ENCODE results near the gene EXTL2. TPM values are rescaled to one million over a fixed set of nuclear protein-coding genes. Genes with fewer than 3 reads are reported as not detected.
"Not testable (repeated sequence)": the region's sequence is repeated elsewhere in the genome, so short reads cannot be mapped to it uniquely, and the experiment has no call there.

EXTL2 gene
- total RNA-seq, 3 donors from 2014 or later = 8.3 to 17.0 (median 15.4) TPM

DNA sequence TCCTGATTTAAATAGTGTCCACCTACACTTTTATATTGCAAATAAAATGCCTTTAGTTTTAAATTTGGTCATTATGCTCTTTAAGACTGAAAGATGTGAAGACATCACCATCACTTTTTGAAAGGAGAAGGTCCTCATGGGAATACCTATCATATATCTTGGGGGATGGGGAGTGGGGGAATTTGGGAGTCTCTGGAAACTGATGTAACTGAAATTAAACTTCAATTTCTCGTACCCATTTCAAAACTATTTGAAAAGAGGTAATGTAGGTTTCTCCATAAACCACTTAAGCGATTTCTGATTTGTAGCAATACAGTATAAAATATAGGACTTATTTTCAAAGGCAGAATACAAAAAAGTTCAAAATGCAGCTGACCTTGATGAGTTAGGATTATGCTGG, 924 bp downstream of the EXTL2 start:
- Histone ChIP-seq H3K4me3 (peak overlapping the region in 2 of 3 donors; percentile 85 to 86), H3K27ac (no peak overlapping the region), H3K9me3 (peaks cover 7 to 14% of the 10 kb centered on the region in 2 donors), H3K27me3 (no peaks in the 10 kb centered on the region), H3K36me3 (no peaks in the 10 kb centered on the region), H3K4me1 (peaks cover 0 to 8% of the 10 kb centered on the region in 2 donors)
- intact Hi-C loops (cut with DNase I; ENCODE audit: low total_unique reads) = no loop called here
- no peak for DNase-seq (ENCODE audit: low spot score in 2 of 2)
- TF ChIP-seq CTCF (IDR thresholded peaks at IDR 0.05) (no peak), POLR2A (IDR thresholded peaks at IDR 0.05) (no peak), POLR2AphosphoS5 (IDR thresholded peaks at IDR 0.05) (no peak)

DNA sequence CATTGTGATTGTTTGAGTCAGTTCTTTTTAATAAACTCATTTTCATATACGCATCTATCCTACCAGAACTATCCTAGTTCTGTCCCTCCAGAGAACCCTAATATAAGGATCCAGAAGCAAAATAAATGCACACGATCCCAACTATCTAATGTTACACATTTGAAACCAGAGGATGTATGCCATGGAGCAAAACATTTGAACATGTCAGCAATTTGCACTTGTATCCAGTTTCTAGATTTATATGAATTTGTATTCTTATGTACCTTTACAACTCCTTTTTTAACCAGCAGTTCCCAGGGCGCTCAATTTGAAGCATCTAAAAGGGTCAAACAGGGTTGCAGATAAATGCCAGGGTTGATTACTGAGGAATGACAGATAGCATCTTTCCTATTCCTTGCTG, 2.1 kb downstream of the EXTL2 start:
- H3K27me3 ChIP-seq = no peaks in the 10 kb centered on the region
- H3K9me3 ChIP-seq = peaks cover 7 to 14% of the 10 kb centered on the region in 2 donors
- no peak overlapping the region for H3K27ac ChIP-seq
- intact Hi-C loops (cut with DNase I; ENCODE audit: low total_unique reads) = no loop called here
- H3K36me3 ChIP-seq = no peaks in the 10 kb centered on the region
- TF ChIP-seq POLR2AphosphoS5 (IDR thresholded peaks at IDR 0.05) = no peak
- TF ChIP-seq CTCF (IDR thresholded peaks at IDR 0.05) = no peak
- TF ChIP-seq POLR2A (IDR thresholded peaks at IDR 0.05) = no peak
- DNase-seq (ENCODE audit: low spot score in 2 of 2) = no peak
- H3K4me3 ChIP-seq = no peak overlapping the region
- H3K4me1 ChIP-seq = peaks cover 0 to 8% of the 10 kb centered on the region in 2 donors

DNA sequence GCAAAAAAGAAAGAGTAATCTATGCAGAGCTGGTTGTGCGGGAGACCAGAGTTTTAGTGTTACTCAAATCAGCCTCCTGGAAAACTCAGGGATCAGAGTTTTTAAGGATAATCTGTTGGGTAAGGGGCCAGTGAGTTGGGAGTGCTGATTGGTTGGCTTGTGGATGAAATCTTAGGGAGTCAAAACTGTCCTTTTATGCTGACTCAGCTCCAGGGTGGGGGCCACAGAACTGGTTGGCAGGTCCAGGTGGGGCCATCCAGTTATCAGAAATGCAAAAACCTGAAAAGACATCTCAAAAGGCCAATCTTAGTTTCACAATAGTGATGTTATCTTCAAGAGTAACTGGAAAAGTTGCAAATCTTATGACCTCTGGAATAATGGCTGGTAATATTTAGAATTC, 3.3 kb downstream of the EXTL2 start:
- Histone ChIP-seq H3K36me3 (no peaks in the 10 kb centered on the region), H3K27ac (no peak overlapping the region), H3K4me3 (no peak overlapping the region), H3K9me3 (peaks cover 7 to 14% of the 10 kb centered on the region in 2 donors), H3K27me3 (no peaks in the 10 kb centered on the region), H3K4me1 (no peaks in the 10 kb centered on the region)
- DNase-seq (ENCODE audit: low spot score in 2 of 2) = no peak
- TF ChIP-seq POLR2A (IDR thresholded peaks at IDR 0.05) = no peak
- TF ChIP-seq CTCF (IDR thresholded peaks at IDR 0.05) = no peak
- no peak for TF ChIP-seq POLR2AphosphoS5 (IDR thresholded peaks at IDR 0.05)
- intact Hi-C loops (cut with DNase I; ENCODE audit: low total_unique reads) = no loop called here

DNA sequence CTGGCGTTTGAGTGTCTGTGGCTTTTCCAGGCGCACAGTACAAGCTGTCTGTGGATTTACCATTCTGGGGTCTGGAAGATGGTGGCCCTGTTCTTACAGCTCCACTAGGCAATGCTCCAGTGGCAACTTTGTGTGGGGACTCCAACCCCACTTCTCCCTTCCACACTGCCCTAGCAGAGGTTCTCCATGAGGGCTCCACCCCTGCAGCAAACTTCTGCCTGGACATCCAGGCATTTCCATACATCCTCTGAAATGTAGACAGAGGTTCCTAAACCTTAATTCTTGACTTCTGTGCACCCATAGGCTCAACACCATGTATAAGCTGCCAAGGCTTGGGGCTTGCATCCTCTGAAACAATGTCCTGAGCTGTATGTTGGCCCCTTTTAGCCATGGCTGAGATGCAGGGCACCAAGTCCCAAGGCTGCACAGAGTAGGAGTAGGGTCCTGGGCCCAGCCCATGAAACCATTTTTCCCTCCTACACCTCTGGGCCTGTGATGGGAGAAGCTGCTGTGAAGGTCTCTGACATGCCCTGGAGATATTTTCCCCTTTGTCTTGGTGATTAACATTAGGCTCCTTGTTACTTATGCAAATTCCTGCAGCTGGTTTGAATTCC, 4.7 kb downstream of the EXTL2 start:
- H3K36me3 ChIP-seq; intact Hi-C loops (cut with DNase I; ENCODE audit: low total_unique reads): not testable (repeated sequence)

DNA sequence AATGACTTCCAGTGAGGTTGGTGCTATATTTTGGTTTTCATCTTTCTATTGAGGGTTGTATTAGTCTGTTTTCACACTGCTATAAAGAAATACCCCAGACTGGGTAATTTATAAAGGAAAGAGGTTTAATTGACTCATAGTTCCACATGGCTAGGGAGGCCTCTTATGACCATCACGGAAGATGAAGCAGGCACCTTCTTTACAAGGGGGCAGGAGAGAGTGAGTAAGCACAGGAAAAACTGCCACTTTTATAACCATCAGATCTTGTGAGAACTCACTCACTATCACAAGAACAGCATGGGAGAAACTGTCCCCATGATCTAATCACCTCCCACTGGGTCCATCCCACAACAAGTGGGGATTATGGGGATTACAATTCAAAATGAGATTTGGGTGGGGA, 5.6 kb downstream of the EXTL2 start:
- H3K27ac ChIP-seq; H3K4me1 ChIP-seq; H3K36me3 ChIP-seq; H3K4me3 ChIP-seq; intact Hi-C loops (cut with DNase I; ENCODE audit: low total_unique reads); H3K27me3 ChIP-seq; DNase-seq (ENCODE audit: low spot score in 2 of 2): not testable (repeated sequence)
- peaks cover 7 to 14% of the 10 kb centered on the region in 2 donors for H3K9me3 ChIP-seq

More for the DNA sequence above, 4.7 kb downstream of the EXTL2 start:
- peaks cover 7 to 14% of the 10 kb centered on the region in 2 donors for H3K9me3 ChIP-seq
- not testable (repeated sequence) for DNase-seq (ENCODE audit: low spot score in 2 of 2); H3K27me3 ChIP-seq; H3K4me3 ChIP-seq; H3K27ac ChIP-seq; H3K4me1 ChIP-seq

DNA sequence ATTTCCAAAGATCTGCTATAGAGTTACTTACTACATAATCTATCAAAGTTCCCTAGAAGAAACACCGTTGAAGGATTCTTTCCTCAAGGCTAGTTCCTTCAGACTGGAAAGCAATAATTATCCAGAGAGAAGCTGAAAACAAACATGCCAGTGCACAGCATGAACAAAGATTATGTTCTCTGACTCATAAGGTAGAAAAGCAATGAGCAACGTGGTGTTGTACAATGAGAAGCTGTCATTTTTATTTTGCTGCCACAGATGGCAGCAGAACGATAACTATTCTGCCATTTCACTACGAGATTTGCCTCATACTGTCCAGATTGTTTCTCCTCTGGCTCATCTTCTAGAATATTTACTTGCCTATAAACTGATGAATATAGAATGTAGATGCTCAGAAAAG, 10.7 kb downstream of the EXTL2 start:
- intact Hi-C loops (cut with DNase I; ENCODE audit: low total_unique reads) = no loop called here
- H3K27me3 ChIP-seq = no peaks in the 10 kb centered on the region
- no peak overlapping the region for H3K27ac ChIP-seq
- H3K4me3 ChIP-seq = no peak overlapping the region
- no peaks in the 10 kb centered on the region for H3K36me3 ChIP-seq
- no peaks in the 10 kb centered on the region for H3K4me1 ChIP-seq
- no peaks in the 10 kb centered on the region for H3K9me3 ChIP-seq
- no peak for DNase-seq (ENCODE audit: low spot score in 2 of 2)
- TF ChIP-seq POLR2A (IDR thresholded peaks at IDR 0.05) (no peak), CTCF (IDR thresholded peaks at IDR 0.05) (no peak), POLR2AphosphoS5 (IDR thresholded peaks at IDR 0.05) (no peak)

Measured in breast epithelium (tissue), 4 donors.